GM18508 (cell line): Measurements from ENCODE around the gene CAMK2A.

Experiments
- ATAC-seq: cut with Tn5 transposase; IDR thresholded peaks from one replicate; pipeline ENCODE4 v1.9.1; 2021; ENCODE audit warnings: moderate number of reproducible peaks; ENCODE audit not compliant: insufficient read depth, unreplicated experiment

Gene CAMK2A

DNA sequence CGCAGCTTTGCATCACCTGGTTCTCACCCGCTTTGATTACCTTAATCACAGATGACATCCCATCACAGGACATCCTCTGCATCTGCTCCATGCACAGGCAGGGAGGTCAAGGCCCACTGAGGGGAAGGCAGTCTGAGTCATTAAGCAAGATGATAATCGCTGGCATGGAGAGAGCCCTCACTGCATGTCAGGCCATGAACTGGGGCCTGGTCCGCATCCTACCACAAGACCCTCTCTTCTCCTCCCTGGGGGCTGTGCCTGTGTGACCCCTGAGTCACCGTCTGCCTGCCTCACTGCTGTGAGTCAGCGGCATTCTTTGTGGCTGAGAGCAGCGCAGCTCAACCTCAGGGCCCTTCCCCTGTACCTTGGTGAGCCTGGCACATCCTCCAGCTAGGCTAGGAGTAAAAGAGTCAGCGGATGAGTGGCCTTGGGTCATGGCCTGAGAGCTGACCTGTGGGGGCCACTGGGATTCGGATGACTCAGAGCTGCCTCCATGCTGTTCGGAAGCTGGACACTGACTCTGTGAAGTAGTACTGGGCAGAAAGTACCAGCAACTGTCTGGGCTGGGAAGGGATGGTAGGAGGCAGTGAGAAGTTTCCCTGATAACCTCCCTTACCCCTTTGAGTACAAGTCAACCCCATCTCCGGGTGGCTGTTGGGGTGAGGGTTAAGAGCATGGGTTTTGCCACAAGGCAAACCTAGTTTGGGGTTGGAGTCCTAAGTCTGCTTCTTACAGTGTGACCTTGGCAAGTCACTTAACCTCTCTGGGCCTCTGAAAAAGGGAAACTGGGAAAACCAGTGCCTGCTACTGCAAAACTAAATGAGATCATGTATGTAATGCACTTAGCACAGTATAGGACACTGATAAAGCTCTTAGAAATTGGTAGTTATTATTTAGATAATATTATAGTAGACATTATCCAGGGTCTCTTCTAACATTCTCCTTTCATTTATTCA, 27.8 kb upstream of the CAMK2A start:
- ATAC-seq, result no peak

- no peak for ATAC-seq
These were observed 26.7 kb upstream of the CAMK2A start for GRCh38 chr5:150316320-150316719.

GRCh38 chr5:150315245-150315644, 25.7 kb upstream of the CAMK2A start:
- no peak for ATAC-seq

GRCh38 chr5:150313921-150314716, 24.5 kb upstream of the CAMK2A start:
- ATAC-seq, result no peak

GRCh38 chr5:150313501-150313900, 23.9 kb upstream of the CAMK2A start:
- ATAC-seq, result no peak

GRCh38 chr5:150312518-150312917, 22.9 kb upstream of the CAMK2A start:
- ATAC-seq, result no peak

DNA sequence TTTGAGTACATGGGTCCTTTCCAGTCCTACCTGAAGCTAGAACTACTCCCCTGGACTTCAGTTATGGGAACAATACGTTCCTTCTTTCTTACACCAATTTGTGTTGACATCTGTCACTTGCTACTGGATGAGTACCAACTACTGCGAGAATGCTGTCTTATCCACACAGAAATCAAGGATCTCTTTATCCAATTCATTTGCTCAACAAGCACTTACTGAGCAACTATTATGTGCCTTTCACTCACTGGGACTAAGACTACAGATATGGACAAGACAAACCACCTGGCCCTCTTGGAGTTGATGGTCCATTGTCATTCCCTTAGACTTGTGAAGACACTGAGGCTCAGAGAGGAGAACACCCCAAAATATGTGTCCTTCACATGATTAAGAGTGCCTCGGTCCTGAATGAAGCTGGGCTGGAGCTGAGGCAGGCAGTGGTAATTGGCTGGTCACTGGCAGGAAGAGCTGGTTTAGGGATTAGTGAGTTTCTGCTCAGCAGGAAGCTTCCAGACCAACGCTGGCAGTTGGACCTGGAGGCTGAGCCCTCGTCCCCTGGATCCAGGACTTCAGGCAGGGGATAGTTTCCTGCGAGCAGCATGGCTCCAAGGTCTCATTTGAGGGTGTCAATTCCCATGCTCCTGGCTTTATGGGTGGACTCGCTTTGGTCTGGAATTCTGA, 21.6 kb upstream of the CAMK2A start:
- no peak for ATAC-seq

DNA sequence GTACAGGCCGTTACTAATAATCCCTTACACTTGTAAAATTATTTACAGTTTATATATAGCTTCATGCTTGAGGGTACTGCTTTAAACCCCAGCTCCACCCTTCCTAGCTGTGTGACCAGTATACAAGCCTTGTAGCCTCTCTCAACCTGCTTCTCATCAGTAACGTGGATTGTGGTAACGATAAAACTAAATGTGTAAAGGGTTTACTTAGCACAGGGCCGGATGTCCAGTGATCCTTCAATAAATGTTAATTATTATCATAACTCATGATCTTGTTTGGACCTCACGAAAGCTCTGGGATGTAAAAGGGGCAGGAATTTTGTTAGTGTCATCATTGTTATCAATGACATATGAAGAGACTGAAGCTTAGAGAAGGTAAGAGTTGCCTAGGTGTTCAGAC, 20.7 kb upstream of the CAMK2A start:
- no peak for ATAC-seq

DNA sequence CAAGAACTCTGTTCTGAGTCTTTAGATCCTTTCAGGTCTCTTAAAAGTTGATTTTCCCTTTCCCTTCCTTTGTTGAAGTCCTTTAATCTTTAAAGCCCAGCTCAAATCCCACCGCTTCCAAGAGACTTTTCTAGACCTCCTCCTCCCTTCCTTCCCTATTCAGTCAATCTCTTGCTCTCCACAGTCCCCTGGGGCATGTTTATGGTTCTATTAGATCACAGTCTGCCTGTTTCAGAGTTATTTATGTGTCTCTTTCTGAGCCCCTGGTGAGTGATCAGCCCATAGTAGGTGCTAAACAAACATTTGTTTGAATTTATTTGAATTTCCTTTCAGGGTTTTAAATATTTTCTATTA, 20.3 kb upstream of the CAMK2A start:
- no peak for ATAC-seq

DNA sequence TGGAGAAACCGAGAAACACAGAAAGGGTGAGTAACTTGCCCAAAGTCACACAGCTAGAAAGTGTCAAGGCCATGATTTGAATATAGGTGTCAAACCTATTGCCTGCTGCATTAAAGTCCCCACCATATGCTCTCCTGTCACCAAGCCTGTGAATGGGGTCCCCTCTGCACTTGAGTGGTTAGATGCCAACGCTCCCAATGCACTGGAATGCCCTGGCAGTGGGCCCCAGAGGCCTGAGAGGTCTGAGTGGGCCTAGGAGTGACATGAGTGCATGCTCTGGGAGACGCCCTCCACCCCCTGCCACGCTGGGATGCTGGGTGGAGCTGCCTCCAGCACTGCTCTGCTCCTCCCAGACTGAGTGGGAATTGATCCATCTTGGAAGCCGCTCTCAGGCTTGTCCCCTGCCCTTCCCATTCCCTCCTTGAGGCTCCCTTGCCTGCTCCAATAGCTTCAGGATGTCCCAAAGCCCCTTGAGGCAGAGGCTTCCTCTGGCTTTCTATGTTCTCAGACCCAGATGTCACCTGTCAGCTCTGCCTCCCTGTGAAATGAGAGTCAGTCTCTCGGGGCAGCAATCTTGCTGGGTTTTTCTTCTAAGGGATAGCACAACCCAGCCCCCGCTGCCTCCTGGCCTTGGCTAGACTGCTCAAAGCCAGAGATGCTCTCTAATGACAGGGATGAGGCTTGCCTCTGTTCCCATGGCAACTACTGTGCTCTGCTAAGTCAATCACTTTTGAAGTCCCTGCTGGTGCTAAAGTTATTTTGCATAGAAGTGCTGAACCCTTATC, 19.7 kb upstream of the CAMK2A start:
- ATAC-seq, result no peak

GRCh38 chr5:150307617-150308426, 18.2 kb upstream of the CAMK2A start:
- no peak for ATAC-seq

DNA sequence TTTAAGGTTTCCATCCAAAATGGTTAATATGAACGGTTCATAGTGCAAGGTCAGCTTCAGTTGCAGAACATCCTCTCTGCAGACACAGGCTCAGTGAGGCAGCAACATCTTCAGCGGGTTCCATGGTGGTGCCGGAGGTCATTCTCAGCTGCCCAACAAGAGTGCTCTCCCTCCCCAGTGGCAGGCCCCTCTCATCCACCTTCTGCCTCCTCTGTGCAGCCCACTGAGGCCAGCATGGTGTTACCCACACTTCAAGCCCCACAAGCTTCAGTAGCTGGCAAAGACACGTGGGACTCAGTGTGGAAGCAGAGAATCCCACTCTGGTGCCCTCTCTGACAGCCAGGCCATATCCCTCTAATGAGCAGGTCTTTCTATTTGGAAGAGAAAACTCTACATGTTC, 17.2 kb upstream of the CAMK2A start:
- ATAC-seq, result no peak

GRCh38 chr5:150305557-150305956, 16.0 kb upstream of the CAMK2A start:
- no peak for ATAC-seq

- no peak for ATAC-seq
These were observed 15.5 kb upstream of the CAMK2A start for GRCh38 chr5:150305095-150305494.

DNA sequence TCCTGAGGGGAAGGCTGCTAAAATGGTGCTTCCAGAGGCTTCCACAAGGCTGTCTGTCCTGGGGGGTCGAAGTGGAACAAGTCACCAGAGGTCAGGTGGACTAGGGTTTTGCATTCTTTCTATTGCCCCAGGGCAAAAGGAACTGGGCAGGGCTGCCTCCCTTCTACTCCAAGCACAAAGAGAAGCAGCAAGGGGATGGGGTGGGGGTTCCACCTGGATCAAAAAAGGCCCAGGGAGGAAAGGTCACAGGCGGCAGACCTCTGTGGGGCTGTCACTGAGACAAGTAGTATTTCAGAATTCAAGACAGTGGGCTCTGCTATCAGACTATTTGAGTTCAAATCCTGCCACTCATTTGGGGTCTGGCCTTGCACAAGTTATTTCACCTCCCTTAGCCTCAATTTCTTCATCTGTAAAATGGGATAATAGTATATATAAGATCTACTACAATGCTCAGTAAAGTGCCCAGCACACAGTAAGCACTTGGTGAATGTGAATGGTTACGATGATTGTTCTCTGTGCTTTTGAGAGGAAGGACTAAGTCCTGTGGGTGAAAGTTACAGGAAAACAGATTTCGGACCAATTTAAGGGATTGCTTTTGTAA, 15.0 kb upstream of the CAMK2A start:
- ATAC-seq, result no peak

- ATAC-seq, result no peak
These were observed 14.2 kb upstream of the CAMK2A start for GRCh38 chr5:150303660-150304386.

- no peak for ATAC-seq
These were observed 13.6 kb upstream of the CAMK2A start for GRCh38 chr5:150303070-150303615.
